A549 (cell line): Measurements from ENCODE around the gene ARHGEF6. TPM values are rescaled to one million over a fixed set of nuclear protein-coding genes. Genes with fewer than 3 reads are reported as not detected.

Source experiments
- ATAC-seq, 2 experiments: fragments of 200-7000 bp in 1 of 2; fragments of >200 bp in 1 of 2; cut with Nextera tagmentation in 1 of 2; cut with Tn5 transposase in 1 of 2; 3 replicates each; pipeline versions ENCODE4 v1.8.0 to v1.9.1; 2018 to 2020; ENCODE audit warnings: mild to moderate bottlenecking in 1 of 2, moderate library complexity in 1 of 2
- CTCF ChIA-PET: fragments of 300-600 bp; sonication (Branson Sonifier 250); formaldehyde crosslinking; extraction: SDS; loops from one replicate; lab custom pipeline; 2021; ENCODE audit warnings: antibody characterized with exemption, inconsistent platforms; lab: Yijun Ruan, JAX
- POLR2A ChIA-PET: fragments of 350-600 bp; formaldehyde crosslinking; extraction: SDS; loops from one replicate; lab custom pipeline; 2021; ENCODE audit warnings: antibody characterized with exemption, inconsistent platforms; lab: Yijun Ruan, JAX
- DNase-seq, 2 experiments: peaks; one replicate each; pipeline versions ENCODE4 v3.0.0 to v3.0.0-alpha.2; 2011 to 2016; ENCODE audit warnings: low read depth in 1 of 2, low spot score in 1 of 2
- FAIRE-seq: peaks from 2 replicates; lab custom pipeline; 2011; peaks lifted over from hg19 to GRCh38; lab: Jason Lieb, UNC
- H3K27ac ChIP-seq, 2 experiments: fragments of >200 bp; sonication (Bioruptor Twin); formaldehyde crosslinking; 3 replicates each; pipeline ENCODE4 v1.5.1; 2016 to 2017
- H3K4me1 ChIP-seq: fragments of >200 bp; sonication (Bioruptor Twin); formaldehyde crosslinking; 3 replicates; pipeline ENCODE4 v1.6.1; 2016
- H3K4me2 ChIP-seq: fragments of >200 bp; sonication (Bioruptor Twin); formaldehyde crosslinking; 3 replicates; pipeline ENCODE4 v1.6.1; 2016
- H3K4me3 ChIP-seq: fragments of >200 bp; sonication (Bioruptor Twin); formaldehyde crosslinking; 3 replicates; pipeline ENCODE4 v1.5.1; 2016
- H3K9me3 ChIP-seq: fragments of >200 bp; sonication (Bioruptor Twin); formaldehyde crosslinking; 3 replicates; pipeline ENCODE4 v1.6.1; 2016
- CBX8 ChIP-seq: fragments of 200-600 bp; sonication (generic); IDR thresholded peaks from 2 replicates; pipeline ENCODE4 v1.6.1; 2016
- EHF ChIP-seq: fragments of 250-450 bp; sonication (Bioruptor Pico); IDR thresholded peaks from 2 replicates; pipeline ENCODE4 v1.5.0; 2020; ENCODE audit warnings: mild to moderate bottlenecking
- EHMT2 ChIP-seq: fragments of 200-600 bp; sonication (generic); IDR thresholded peaks from 2 replicates; pipeline ENCODE4 v1.6.1; 2016; ENCODE audit warnings: antibody characterized with exemption, low read depth, mild to moderate bottlenecking, moderate library complexity
- ELK1 ChIP-seq: fragments of 150-350 bp; IDR thresholded peaks from 2 replicates; pipeline ENCODE4 v1.6.1; 2014; ENCODE audit warnings: low read depth, mild to moderate bottlenecking, low read length
- ESRRA ChIP-seq: fragments of 150-350 bp; IDR thresholded peaks from 2 replicates; pipeline ENCODE4 v1.6.1; 2014; ENCODE audit warnings: mild to moderate bottlenecking, low read length, borderline replicate concordance
- FOSL2 ChIP-seq, 2 experiments: fragments of 450-650 bp in 1 of 2; fragments of >200 bp in 1 of 2; sonication (Bioruptor Twin) in 1 of 2; formaldehyde crosslinking; IDR thresholded peaks; 2 replicates each; pipeline versions ENCODE4 v1.5.0 to v1.6.1; 2016 to 2020; ENCODE audit warnings: mild to moderate bottlenecking in 1 of 2, moderate library complexity in 1 of 2
- FOXS1 ChIP-seq: fragments of 250-450 bp; sonication (Bioruptor Pico); IDR thresholded peaks from 2 replicates; pipeline ENCODE4 v1.5.0; 2020; ENCODE audit warnings: mild to moderate bottlenecking, moderate library complexity
- HDAC2 ChIP-seq: fragments of 200-600 bp; sonication (generic); IDR thresholded peaks from 2 replicates; pipeline ENCODE4 v1.6.1; 2016
- HOXA7 ChIP-seq: fragments of 250-450 bp; sonication (Bioruptor Pico); IDR thresholded peaks from 2 replicates; pipeline ENCODE4 v1.5.0; 2020; ENCODE audit warnings: mild to moderate bottlenecking, moderate library complexity
- HOXB13 ChIP-seq: fragments of 250-450 bp; sonication (Bioruptor Pico); IDR thresholded peaks from 2 replicates; pipeline ENCODE4 v1.5.0; 2020; ENCODE audit warnings: low read depth, mild to moderate bottlenecking, moderate library complexity
- HOXB5 ChIP-seq: fragments of 250-450 bp; sonication (Bioruptor Pico); IDR thresholded peaks from 2 replicates; pipeline ENCODE4 v1.5.0; 2020; ENCODE audit warnings: mild to moderate bottlenecking, moderate library complexity
- JUN ChIP-seq, 2 experiments: fragments of >200 bp; sonication (Bioruptor Twin); formaldehyde crosslinking; IDR thresholded peaks; 2 replicates in 1 of 2; 3 replicates in 1 of 2; pipeline ENCODE4 v1.6.1; 2016 to 2017
- KDM5A ChIP-seq: fragments of 200-600 bp; sonication (generic); IDR thresholded peaks from 2 replicates; pipeline ENCODE4 v1.6.1; 2016; ENCODE audit warnings: antibody characterized with exemption, mild to moderate bottlenecking
- MAFK ChIP-seq: fragments of 450-650 bp; IDR thresholded peaks from 2 replicates; pipeline ENCODE4 v1.6.1; 2014; ENCODE audit not compliant: partially characterized antibody
- MAZ ChIP-seq: fragments of 150-350 bp; IDR thresholded peaks from 2 replicates; pipeline ENCODE4 v1.6.1; 2014; ENCODE audit warnings: antibody characterized with exemption, low read depth, low read length, borderline replicate concordance
- PHF8 ChIP-seq: fragments of 200-600 bp; sonication (generic); IDR thresholded peaks from 2 replicates; pipeline ENCODE4 v1.6.1; 2016; ENCODE audit warnings: low read depth, mild to moderate bottlenecking, antibody characterized with exemption, moderate library complexity, borderline replicate concordance
- RCOR1 ChIP-seq: fragments of 150-350 bp; IDR thresholded peaks from 2 replicates; pipeline ENCODE4 v1.6.1; 2014; ENCODE audit warnings: antibody characterized with exemption, low read length, low read depth
- REST ChIP-seq: fragments of 200-600 bp; sonication (generic); IDR thresholded peaks from 2 replicates; pipeline ENCODE4 v1.6.1; 2016; ENCODE audit warnings: antibody characterized with exemption, mild to moderate bottlenecking, moderate library complexity
- RFX5 ChIP-seq: fragments of 450-650 bp; IDR thresholded peaks from 2 replicates; pipeline ENCODE4 v1.7.1; 2014; ENCODE audit warnings: antibody characterized with exemption, mild to moderate bottlenecking, moderate library complexity
- RNF2 ChIP-seq: fragments of 200-600 bp; sonication (generic); IDR thresholded peaks from 2 replicates; pipeline ENCODE4 v1.6.1; 2016; ENCODE audit warnings: low read depth, mild to moderate bottlenecking, antibody characterized with exemption, moderate library complexity, borderline replicate concordance
- SREBF2 ChIP-seq: fragments of 450-650 bp; IDR thresholded peaks from 2 replicates; pipeline ENCODE4 v1.6.1; 2014; ENCODE audit warnings: mild to moderate bottlenecking, moderate library complexity
- TFCP2L1 ChIP-seq: fragments of 250-450 bp; sonication (Bioruptor Pico); IDR thresholded peaks from 2 replicates; pipeline ENCODE4 v1.5.0; 2021; ENCODE audit warnings: mild to moderate bottlenecking
- ZNF302 ChIP-seq: fragments of 250-450 bp; sonication (Bioruptor Pico); IDR thresholded peaks from 2 replicates; pipeline ENCODE4 v1.9.0; 2021; ENCODE audit warnings: inconsistent platforms, mild to moderate bottlenecking, moderate library complexity
- ZSCAN20 ChIP-seq: fragments of 250-450 bp; sonication (Bioruptor Pico); IDR thresholded peaks from 2 replicates; pipeline ENCODE4 v1.8.0; 2022; ENCODE audit warnings: mild to moderate bottlenecking, moderate library complexity
- WGBS: methylation state at CpG from one replicate; pipeline ENCODE4 v1.1.6; 2017; ENCODE audit errors: missing lambda C conversion rate; 5-methylcytosine and 5-hydroxymethylcytosine counted together
- polyA plus RNA-seq, 4 experiments: library from polyadenylated mRNA; depleted of rRNA in 3 of 4; stranded (reverse); fragments of >200 nt; fragmentation: RNase III in 1 of 4; extraction: RNeasy Plus Mini Kit Qiagen cat#74134 plus additional on column Dnase treatment in 1 of 4; gene quantifications; 2 replicates in 3 of 4; 3 replicates in 1 of 4; pipeline ENCODE4 v1.2.3, GENCODE V29; 2011 to 2017
- TF ChIP-seq, protein P1 (sequence below): IDR thresholded peaks from 2 replicates; pipeline ENCODE4 v1.6.1; 2012; ENCODE audit warnings: low read depth, borderline replicate concordance
- TF ChIP-seq, protein P2 (sequence below): fragments of >200 bp; sonication (Bioruptor Twin); formaldehyde crosslinking; IDR thresholded peaks from 3 replicates; pipeline ENCODE4 v1.6.1; 2016

Gene ARHGEF6
- polyA plus RNA-seq, 2 of the 4 experiments (the other 2 are of a cell fraction), result 0.10 to 0.30 TPM

- no peak for DNase-seq
- 11% methylated on average over 2 of the region's 2 CpGs for WGBS
- FAIRE-seq, result no peak
- Histone ChIP-seq H3K27ac (no peak overlapping the region), H3K4me1 (no peaks in the 10 kb centered on the region), H3K4me3 (no peak overlapping the region), H3K4me2 (no peak overlapping the region), H3K9me3 (0 out of 3 replicates have a peak, but pooled peaks cover 5% of the 10 kb centered on the region)
- no peak for TF ChIP-seq HOXB5 (CRISPR knock-in tag)
- no peak for TF ChIP-seq HOXB13 (CRISPR knock-in tag)
- no peak for TF ChIP-seq EHMT2
- TF ChIP-seq RNF2, result no peak
- no peak for TF ChIP-seq HDAC2
- TF ChIP-seq MAFK, result no peak
- no peak for TF ChIP-seq JUN (IDR thresholded peaks at IDR 0.05)
- no peak for TF ChIP-seq RFX5
- ATAC-seq, result no peak
- POLR2A ChIA-PET, result no interaction called here
- CTCF ChIA-PET, result no interaction called here
Observed at GRCh38 chrX:136662104-136662503, 118.6 kb downstream of the ARHGEF6 start.

DNA sequence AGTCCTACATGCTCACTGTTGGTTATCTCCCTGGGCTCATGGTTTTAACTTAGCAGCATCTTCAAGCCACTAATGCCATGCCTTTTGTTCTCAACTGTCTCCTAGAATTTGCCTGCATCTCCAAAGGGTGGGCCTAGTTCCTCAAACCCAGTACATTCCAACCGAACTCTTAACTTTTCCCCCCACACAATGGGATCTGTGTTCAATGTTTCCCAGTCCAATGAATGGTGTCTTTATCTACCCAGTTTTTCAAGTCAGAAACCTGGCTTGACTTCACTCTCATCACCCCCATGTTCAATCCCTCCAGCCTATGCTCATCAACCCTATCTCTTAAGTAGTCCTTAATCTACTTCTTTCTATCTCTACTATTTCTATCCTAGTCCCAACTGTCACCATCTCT, 119.8 kb downstream of the ARHGEF6 start:
- Histone ChIP-seq H3K27ac (no peak overlapping the region), H3K4me2 (no peak overlapping the region), H3K4me1 (no peaks in the 10 kb centered on the region), H3K9me3 (0 out of 3 replicates have a peak, but pooled peaks cover 5% of the 10 kb centered on the region), H3K4me3 (no peak overlapping the region)
- POLR2A ChIA-PET, result no interaction called here
- no peak for DNase-seq
- TF ChIP-seq, protein P1, sequence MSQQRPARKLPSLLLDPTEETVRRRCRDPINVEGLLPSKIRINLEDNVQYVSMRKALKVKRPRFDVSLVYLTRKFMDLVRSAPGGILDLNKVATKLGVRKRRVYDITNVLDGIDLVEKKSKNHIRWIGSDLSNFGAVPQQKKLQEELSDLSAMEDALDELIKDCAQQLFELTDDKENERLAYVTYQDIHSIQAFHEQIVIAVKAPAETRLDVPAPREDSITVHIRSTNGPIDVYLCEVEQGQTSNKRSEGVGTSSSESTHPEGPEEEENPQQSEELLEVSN, result no peak
- TF ChIP-seq TFCP2L1 (CRISPR knock-in tag) (no peak), ZNF302 (CRISPR knock-in tag) (no peak), RCOR1 (no peak), EHF (CRISPR knock-in tag) (no peak), CBX8 (no peak)
- 6% methylated on average over 1 of the region's 1 CpG for WGBS
- CTCF ChIA-PET, result no interaction called here
- FAIRE-seq, result no peak
- no peak for ATAC-seq

- FAIRE-seq, result no peak
- H3K27ac ChIP-seq, result no peak overlapping the region
- ATAC-seq, result no peak
- WGBS, result 40% methylated on average over 9 of the region's 9 CpGs
- DNase-seq, result no peak
- POLR2A ChIA-PET, result no interaction called here
- TF ChIP-seq SREBF2 (no peak), KDM5A (no peak), FOSL2 (IDR thresholded peaks at IDR 0.05) (no peak), FOSL2 (CRISPR knock-in tag; IDR thresholded peaks at IDR 0.05) (no peak), ESRRA (no peak), EHMT2 (no peak), ELK1 (no peak), FOXS1 (CRISPR knock-in tag) (no peak), ZSCAN20 (CRISPR knock-in tag) (no peak), HOXA7 (CRISPR knock-in tag) (no peak), ZNF302 (CRISPR knock-in tag) (no peak), MAFK (no peak), JUN (IDR thresholded peaks at IDR 0.05) (no peak), PHF8 (no peak), REST (no peak), MAZ (no peak), EHF (CRISPR knock-in tag) (no peak)
- TF ChIP-seq, protein P1, result no peak
- TF ChIP-seq, protein P2, sequence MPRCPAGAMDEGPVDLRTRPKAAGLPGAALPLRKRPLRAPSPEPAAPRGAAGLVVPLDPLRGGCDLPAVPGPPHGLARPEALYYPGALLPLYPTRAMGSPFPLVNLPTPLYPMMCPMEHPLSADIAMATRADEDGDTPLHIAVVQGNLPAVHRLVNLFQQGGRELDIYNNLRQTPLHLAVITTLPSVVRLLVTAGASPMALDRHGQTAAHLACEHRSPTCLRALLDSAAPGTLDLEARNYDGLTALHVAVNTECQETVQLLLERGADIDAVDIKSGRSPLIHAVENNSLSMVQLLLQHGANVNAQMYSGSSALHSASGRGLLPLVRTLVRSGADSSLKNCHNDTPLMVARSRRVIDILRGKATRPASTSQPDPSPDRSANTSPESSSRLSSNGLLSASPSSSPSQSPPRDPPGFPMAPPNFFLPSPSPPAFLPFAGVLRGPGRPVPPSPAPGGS, result no peak
- TF ChIP-seq, all 56 proteins: peak for 0
- Histone ChIP-seq H3K4me1 (no peaks in the 10 kb centered on the region), H3K4me3 (no peak overlapping the region), H3K9me3 (no peaks in the 10 kb centered on the region), H3K4me2 (no peak overlapping the region)
- CTCF ChIA-PET, result interaction anchor here (0.7 to 1.2 kb wide), 2 partner anchors 25 to 61 kb away, joined by 3 read pairs; no protein-coding TSS in a partner anchor
Observed at GRCh38 chrX:136659174-136659573, 121.6 kb downstream of the ARHGEF6 start.
